IPS-15b (cell line): Measurements from ENCODE around the gene NAMPT.

Experiments
- H3K27me3 ChIP-seq: one replicate; pipeline ENCODE4 v1.6.1; 2013; ENCODE audit warnings: low read length; ENCODE audit not compliant: control insufficient read depth, insufficient read depth
- H3K36me3 ChIP-seq: one replicate; pipeline ENCODE4 v1.6.1; 2013; ENCODE audit warnings: low read length; ENCODE audit not compliant: control insufficient read depth, insufficient read depth
- H3K4me1 ChIP-seq: one replicate; pipeline ENCODE4 v1.6.1; 2013; ENCODE audit warnings: mild to moderate bottlenecking, low read length; ENCODE audit not compliant: control insufficient read depth, insufficient read depth
- H3K4me3 ChIP-seq: one replicate; pipeline ENCODE4 v1.5.1; 2013; ENCODE audit warnings: low read depth, low read length
- H3K9ac ChIP-seq: one replicate; pipeline ENCODE4 v1.6.1; 2013; ENCODE audit warnings: low read depth, mild to moderate bottlenecking, low read length
- H3K9me3 ChIP-seq: one replicate; pipeline ENCODE4 v1.6.1; 2013; ENCODE audit warnings: mild to moderate bottlenecking, low read length; ENCODE audit not compliant: control insufficient read depth, insufficient read depth

NAMPT gene

GRCh38 chr7:106282390-106282789 lies 2.4 kb downstream of the NAMPT start:
- Histone ChIP-seq H3K4me1 (peaks cover 4% of the 10 kb centered on the region), H3K4me3 (no peak overlapping the region), H3K9ac (no peak overlapping the region), H3K27me3 (no peaks in the 10 kb centered on the region), H3K9me3 (no peaks in the 10 kb centered on the region), H3K36me3 (no peaks in the 10 kb centered on the region)

GRCh38 chr7:106281585-106282318 lies 3.0 kb downstream of the NAMPT start:
- Histone ChIP-seq H3K27me3 (no peaks in the 10 kb centered on the region), H3K4me1 (peaks cover 4% of the 10 kb centered on the region), H3K4me3 (no peak overlapping the region), H3K9ac (no peak overlapping the region), H3K9me3 (no peaks in the 10 kb centered on the region), H3K36me3 (no peaks in the 10 kb centered on the region)

- peaks cover 3% of the 10 kb centered on the region for H3K4me1 ChIP-seq
- no peaks in the 10 kb centered on the region for H3K36me3 ChIP-seq
- no peak overlapping the region for H3K9ac ChIP-seq
- no peak overlapping the region for H3K4me3 ChIP-seq
- no peaks in the 10 kb centered on the region for H3K27me3 ChIP-seq
- H3K9me3 ChIP-seq = no peaks in the 10 kb centered on the region
These were observed 3.7 kb downstream of the NAMPT start for GRCh38 chr7:106281127-106281526.

GRCh38 chr7:106279425-106280197 lies 5.2 kb downstream of the NAMPT start:
- Histone ChIP-seq H3K9me3 (no peaks in the 10 kb centered on the region), H3K27me3 (no peaks in the 10 kb centered on the region), H3K4me1 (no peaks in the 10 kb centered on the region), H3K9ac (no peak overlapping the region), H3K4me3 (no peak overlapping the region), H3K36me3 (no peaks in the 10 kb centered on the region)

- no peak overlapping the region for H3K4me3 ChIP-seq
These were observed 6.1 kb downstream of the NAMPT start for GRCh38 chr7:106278695-106279094.

GRCh38 chr7:106277976-106278375 lies 6.8 kb downstream of the NAMPT start:
- Histone ChIP-seq H3K9me3 (no peaks in the 10 kb centered on the region), H3K9ac (no peak overlapping the region), H3K36me3 (no peaks in the 10 kb centered on the region), H3K27me3 (no peaks in the 10 kb centered on the region), H3K4me3 (no peak overlapping the region), H3K4me1 (no peaks in the 10 kb centered on the region)

More at GRCh38 chr7:106278695-106279094, 6.1 kb downstream of the NAMPT start:
- Histone ChIP-seq H3K9ac (no peak overlapping the region), H3K4me1 (no peaks in the 10 kb centered on the region), H3K36me3 (no peaks in the 10 kb centered on the region), H3K27me3 (no peaks in the 10 kb centered on the region), H3K9me3 (no peaks in the 10 kb centered on the region)

GRCh38 chr7:106276513-106276912 lies 8.3 kb downstream of the NAMPT start:
- no peaks in the 10 kb centered on the region for H3K4me1 ChIP-seq
- no peak overlapping the region for H3K9ac ChIP-seq
- H3K9me3 ChIP-seq = no peaks in the 10 kb centered on the region
- no peak overlapping the region for H3K4me3 ChIP-seq
- no peaks in the 10 kb centered on the region for H3K27me3 ChIP-seq
- H3K36me3 ChIP-seq = no peaks in the 10 kb centered on the region

GRCh38 chr7:106273009-106273668 lies 11.6 kb downstream of the NAMPT start:
- no peak overlapping the region for H3K9ac ChIP-seq
- H3K4me3 ChIP-seq = no peak overlapping the region
- H3K4me1 ChIP-seq = no peaks in the 10 kb centered on the region

GRCh38 chr7:106270122-106270977 lies 14.4 kb downstream of the NAMPT start:
- H3K27me3 ChIP-seq = no peaks in the 10 kb centered on the region
- no peaks in the 10 kb centered on the region for H3K4me1 ChIP-seq
- no peak overlapping the region for H3K4me3 ChIP-seq
- no peaks in the 10 kb centered on the region for H3K9me3 ChIP-seq
- no peaks in the 10 kb centered on the region for H3K36me3 ChIP-seq
- no peak overlapping the region for H3K9ac ChIP-seq

More at GRCh38 chr7:106273009-106273668, 11.6 kb downstream of the NAMPT start:
- no peaks in the 10 kb centered on the region for H3K27me3 ChIP-seq
- no peaks in the 10 kb centered on the region for H3K36me3 ChIP-seq
- H3K9me3 ChIP-seq = no peaks in the 10 kb centered on the region

- no peaks in the 10 kb centered on the region for H3K36me3 ChIP-seq
- no peak overlapping the region for H3K4me3 ChIP-seq
- H3K27me3 ChIP-seq = no peaks in the 10 kb centered on the region
- no peaks in the 10 kb centered on the region for H3K4me1 ChIP-seq
- H3K9me3 ChIP-seq = no peaks in the 10 kb centered on the region
- no peak overlapping the region for H3K9ac ChIP-seq
These were observed 15.4 kb downstream of the NAMPT start for GRCh38 chr7:106269254-106269961.

GRCh38 chr7:106265133-106265532 lies 19.6 kb downstream of the NAMPT start:
- H3K36me3 ChIP-seq = peaks cover 2% of the 10 kb centered on the region
- H3K4me1 ChIP-seq = peaks cover 5% of the 10 kb centered on the region
- no peak overlapping the region for H3K9ac ChIP-seq
- H3K27me3 ChIP-seq = no peaks in the 10 kb centered on the region
- H3K9me3 ChIP-seq = no peaks in the 10 kb centered on the region
- no peak overlapping the region for H3K4me3 ChIP-seq
